Tibial nerve (tissue), 4 donors: ENCODE measurements around the gene SEC14L5. TPM values are rescaled to one million over a fixed set of nuclear protein-coding genes. Genes with fewer than 3 reads are reported as not detected.

ENCODE experiments used
- DNase-seq, 2 donors: peaks; one replicate each; pipeline ENCODE4 v3.0.0-alpha.2; 2019; ENCODE audit warnings: low spot score in 2 of 2
- H3K27ac ChIP-seq, 4 donors: fragments of 200-600 bp; sonication (generic) in 3 of 4; one replicate each; pipeline ENCODE4 v1.5.1; 2017 to 2019; ENCODE audit warnings: mild to moderate bottlenecking in 1 of 4
- H3K27me3 ChIP-seq, 2 donors: fragments of 200-600 bp; sonication (generic) in 1 of 2; one replicate each; pipeline versions ENCODE4 v1.5.1 to v1.6.0; 2017 to 2019
- H3K36me3 ChIP-seq, 3 donors: fragments of 200-600 bp; sonication (generic); one replicate each; pipeline ENCODE4 v1.5.1; 2018 to 2019
- H3K4me1 ChIP-seq, 4 donors: fragments of 200-600 bp; sonication (generic) in 3 of 4; one replicate each; pipeline ENCODE4 v1.5.1; 2017 to 2019
- H3K4me3 ChIP-seq, 4 donors: fragments of 200-600 bp; sonication (generic) in 3 of 4; one replicate each; pipeline ENCODE4 v1.5.1; 2017 to 2019; ENCODE audit warnings: mild to moderate bottlenecking in 1 of 4, moderate library complexity in 1 of 4
- H3K9me3 ChIP-seq, 4 donors: fragments of 200-600 bp; sonication (generic) in 3 of 4; one replicate each; pipeline ENCODE4 v1.5.1; 2017 to 2019
- EP300 ChIP-seq, 2 donors: sonication (generic); formaldehyde crosslinking; IDR thresholded peaks; one replicate each; pipeline ENCODE4 v1.6.1; 2017; ENCODE audit warnings: antibody characterized with exemption in 2 of 2, mild to moderate bottlenecking in 1 of 2
- POLR2A ChIP-seq, 2 donors: fragments of 450-650 bp; IDR thresholded peaks; one replicate each; pipeline ENCODE4 v1.6.1; 2017; ENCODE audit warnings: antibody characterized with exemption in 2 of 2, mild to moderate bottlenecking in 2 of 2, moderate library complexity in 2 of 2
- WGBS, 2 donors: methylation state at CpG; one replicate each; pipeline ENCODE4 v1.1.5; 2018; 5-methylcytosine and 5-hydroxymethylcytosine counted together
- total RNA-seq, 4 donors: library from RNA; depleted of rRNA; stranded (reverse); fragments of >200 nt; gene quantifications; one replicate each; pipeline ENCODE4 v1.1.0, GENCODE V29; 2016
- TF ChIP-seq, protein P1 (sequence below), 5 experiments: fragments of 200-600 bp in 3 of 5; fragments of 450-650 bp in 2 of 5; sonication (generic) in 3 of 5; IDR thresholded peaks; one replicate each; pipeline ENCODE4 v1.5.1; 2016 to 2019; ENCODE audit warnings: antibody characterized with exemption in 5 of 5, mild to moderate bottlenecking in 3 of 5, moderate library complexity in 2 of 5

Gene SEC14L5
- total RNA-seq, 4 donors from 2014 or later, result 12.0 to 29.0 (median 13.6) TPM

- Histone ChIP-seq H3K27me3 (no peaks in the 10 kb centered on the region), H3K27ac (peak overlapping the region in 3 of 4 donors; percentile 80 to 89 (median 80)), H3K4me1 (peaks cover 0 to 35% (median 5%) of the 10 kb centered on the region in 4 donors), H3K9me3 (no peaks in the 10 kb centered on the region), H3K4me3 (no peak overlapping the region), H3K36me3 (no peaks in the 10 kb centered on the region)
- no peak for TF ChIP-seq POLR2A (IDR thresholded peaks at IDR 0.05)
- TF ChIP-seq, protein P1, sequence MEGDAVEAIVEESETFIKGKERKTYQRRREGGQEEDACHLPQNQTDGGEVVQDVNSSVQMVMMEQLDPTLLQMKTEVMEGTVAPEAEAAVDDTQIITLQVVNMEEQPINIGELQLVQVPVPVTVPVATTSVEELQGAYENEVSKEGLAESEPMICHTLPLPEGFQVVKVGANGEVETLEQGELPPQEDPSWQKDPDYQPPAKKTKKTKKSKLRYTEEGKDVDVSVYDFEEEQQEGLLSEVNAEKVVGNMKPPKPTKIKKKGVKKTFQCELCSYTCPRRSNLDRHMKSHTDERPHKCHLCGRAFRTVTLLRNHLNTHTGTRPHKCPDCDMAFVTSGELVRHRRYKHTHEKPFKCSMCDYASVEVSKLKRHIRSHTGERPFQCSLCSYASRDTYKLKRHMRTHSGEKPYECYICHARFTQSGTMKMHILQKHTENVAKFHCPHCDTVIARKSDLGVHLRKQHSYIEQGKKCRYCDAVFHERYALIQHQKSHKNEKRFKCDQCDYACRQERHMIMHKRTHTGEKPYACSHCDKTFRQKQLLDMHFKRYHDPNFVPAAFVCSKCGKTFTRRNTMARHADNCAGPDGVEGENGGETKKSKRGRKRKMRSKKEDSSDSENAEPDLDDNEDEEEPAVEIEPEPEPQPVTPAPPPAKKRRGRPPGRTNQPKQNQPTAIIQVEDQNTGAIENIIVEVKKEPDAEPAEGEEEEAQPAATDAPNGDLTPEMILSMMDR (IDR thresholded peaks at IDR 0.05), result no peak
- TF ChIP-seq EP300 (IDR thresholded peaks at IDR 0.05), result no peak
- DNase-seq, result no peak
- WGBS, 2 donors, result 76 to 84% methylated on average over 5 of the region's 5 CpGs
Measured at GRCh38 chr16:5017678-5017969, 59.5 kb downstream of the SEC14L5 start.

DNA sequence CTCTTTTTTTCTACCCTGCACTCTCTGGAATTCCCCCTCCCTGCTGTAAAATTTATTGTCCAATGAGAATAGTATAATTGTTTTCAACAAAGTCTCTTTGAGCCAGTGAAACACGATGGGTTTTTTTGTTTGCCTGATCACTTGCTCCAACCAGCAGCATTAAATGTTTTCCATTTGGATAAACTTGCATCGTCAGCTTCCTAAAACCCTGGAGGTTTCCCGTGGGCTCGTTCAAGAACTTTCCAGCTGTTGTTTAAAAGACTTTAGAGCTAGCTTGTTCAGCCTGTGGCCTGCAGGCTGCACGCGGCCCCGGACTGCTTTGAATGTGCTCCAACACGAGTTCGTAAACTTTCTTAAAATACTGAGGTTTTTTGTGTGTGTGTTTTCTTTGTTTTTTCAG is 60.7 kb downstream of the SEC14L5 start:
- peak in 1 of 2 donors; percentile 80 for TF ChIP-seq EP300 (IDR thresholded peaks at IDR 0.05)
- no peak for TF ChIP-seq POLR2A (IDR thresholded peaks at IDR 0.05)
- peaks cover 0 to 35% (median 5%) of the 10 kb centered on the region in 4 donors for H3K4me1 ChIP-seq
- no peaks in the 10 kb centered on the region for H3K36me3 ChIP-seq
- H3K9me3 ChIP-seq, result no peaks in the 10 kb centered on the region
- peak; percentile 18 to 29 for DNase-seq
- peak overlapping the region; percentile 32 to 89 (median 80) for H3K27ac ChIP-seq
- H3K4me3 ChIP-seq, result no peak overlapping the region
- H3K27me3 ChIP-seq, result no peaks in the 10 kb centered on the region
- WGBS, 2 donors, result 9 to 12% methylated on average over 9 of the region's 9 CpGs

GRCh38 chr16:5019775-5020174 is 61.6 kb downstream of the SEC14L5 start:
- H3K27me3 ChIP-seq, result no peaks in the 10 kb centered on the region
- H3K4me1 ChIP-seq, result peaks cover 0 to 35% (median 5%) of the 10 kb centered on the region in 4 donors
- H3K27ac ChIP-seq, result peak overlapping the region; percentile 32 to 89 (median 80)
- no peak for DNase-seq
- peak overlapping the region in 1 of 4 donors; percentile 15 for H3K4me3 ChIP-seq
- TF ChIP-seq, protein P1 (IDR thresholded peaks at IDR 0.05), result no peak
- TF ChIP-seq POLR2A (IDR thresholded peaks at IDR 0.05) (no peak), EP300 (IDR thresholded peaks at IDR 0.05) (no peak)
- no peaks in the 10 kb centered on the region for H3K9me3 ChIP-seq
- H3K36me3 ChIP-seq, result no peaks in the 10 kb centered on the region
- WGBS, 2 donors, result 76 to 77% methylated on average over 6 of the region's 6 CpGs

DNA sequence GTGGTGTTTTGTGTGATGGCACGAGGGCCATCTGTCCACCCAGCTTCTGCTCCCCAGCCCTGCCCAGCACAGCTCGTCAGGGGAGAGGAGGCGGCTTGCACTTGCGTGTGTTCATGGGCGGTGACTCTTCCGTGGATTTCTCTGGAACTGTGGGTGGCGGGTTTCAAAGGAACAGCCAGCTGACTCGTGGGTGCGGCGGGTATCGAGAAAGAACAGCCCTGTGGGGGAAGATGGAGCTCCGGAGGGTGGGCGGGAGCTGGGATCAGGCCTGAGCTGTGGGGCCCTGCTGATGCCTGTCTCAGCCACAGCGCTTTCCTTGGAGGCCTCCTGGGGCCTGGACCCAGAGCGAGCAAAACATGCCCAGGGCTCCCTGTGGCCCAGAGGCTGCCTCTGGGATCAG is 62.4 kb downstream of the SEC14L5 start:
- Histone ChIP-seq H3K4me3 (peak overlapping the region in 1 of 4 donors; percentile 15), H3K4me1 (peaks cover 0 to 41% (median 5%) of the 10 kb centered on the region in 4 donors), H3K27ac (peak overlapping the region; percentile 52 to 89 (median 84)), H3K9me3 (no peaks in the 10 kb centered on the region), H3K27me3 (no peaks in the 10 kb centered on the region), H3K36me3 (peaks cover 0 to 5% (median 0%) of the 10 kb centered on the region in 3 donors)
- TF ChIP-seq, protein P1 (IDR thresholded peaks at IDR 0.05), result no peak
- TF ChIP-seq POLR2A (IDR thresholded peaks at IDR 0.05) (no peak), EP300 (IDR thresholded peaks at IDR 0.05) (peak; percentile 35 to 83)
- no peak for DNase-seq
- WGBS, 2 donors, result 57 to 61% methylated on average over 14 to 15 of the region's 15 CpGs

DNA sequence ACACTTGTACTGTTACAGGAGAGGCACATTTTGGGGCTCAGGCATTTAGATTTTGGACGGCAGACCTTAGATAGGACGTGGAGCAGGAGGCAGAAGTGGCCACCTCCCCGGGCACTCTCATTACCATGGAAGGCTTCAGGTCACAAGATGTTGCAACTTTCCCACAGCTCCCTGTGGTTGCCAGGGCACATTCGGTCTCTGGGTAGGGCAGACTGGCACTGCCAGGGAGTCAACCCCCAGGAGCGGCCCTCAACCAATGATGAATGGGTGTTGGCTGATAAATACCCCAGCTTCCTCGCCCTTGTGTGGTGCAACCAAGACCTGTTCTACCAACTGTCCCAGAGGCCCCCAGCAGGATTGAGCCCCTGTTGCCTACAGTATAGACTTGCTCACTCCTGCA is 64.4 kb downstream of the SEC14L5 start:
- WGBS, 2 donors, result 93 to 94% methylated on average over 6 of the region's 6 CpGs
- H3K4me1 ChIP-seq, result peaks cover 0 to 41% (median 5%) of the 10 kb centered on the region in 4 donors
- TF ChIP-seq POLR2A (IDR thresholded peaks at IDR 0.05) (no peak), EP300 (IDR thresholded peaks at IDR 0.05) (no peak)
- TF ChIP-seq, protein P1 (IDR thresholded peaks at IDR 0.05), result no peak

More for the DNA sequence above, 64.4 kb downstream of the SEC14L5 start:
- peaks cover 0 to 18% (median 0%) of the 10 kb centered on the region in 3 donors for H3K36me3 ChIP-seq
- no peak for DNase-seq
- no peak overlapping the region for H3K4me3 ChIP-seq
- H3K27ac ChIP-seq, result peak overlapping the region in 2 of 4 donors; percentile 52 to 89
- no peaks in the 10 kb centered on the region for H3K27me3 ChIP-seq
- H3K9me3 ChIP-seq, result no peaks in the 10 kb centered on the region
